Type B pancreatic cell (in vitro differentiated cells): Measurements from ENCODE around the gene TPSG1. TPM values are rescaled to one million over a fixed set of nuclear protein-coding genes. Genes with fewer than 3 reads are reported as not detected.

Source experiments
- DNase-seq: peaks from one replicate; pipeline ENCODE4 v3.0.0; 2021; ENCODE audit warnings: mixed read lengths; ENCODE audit not compliant: unreplicated experiment; ENCODE audit errors: extremely low spot score
- H3K27ac Mint-ChIP-seq: 2 replicates; pipeline ENCODE4 v1.8.0; 2021; ENCODE audit warnings: mild to moderate bottlenecking, mixed read lengths
- H3K27me3 Mint-ChIP-seq: 2 replicates; pipeline ENCODE4 v1.8.0; 2021; ENCODE audit warnings: mixed read lengths
- H3K36me3 Mint-ChIP-seq: 2 replicates; pipeline ENCODE4 v1.8.0; 2021; ENCODE audit warnings: mixed read lengths
- H3K4me1 Mint-ChIP-seq: one replicate; pipeline ENCODE4 v1.8.0; 2021; ENCODE audit warnings: mixed read lengths; ENCODE audit not compliant: unreplicated experiment
- H3K4me3 Mint-ChIP-seq: 2 replicates; pipeline ENCODE4 v1.8.0; 2021; ENCODE audit warnings: mild to moderate bottlenecking, mixed read lengths
- H3K9me3 Mint-ChIP-seq: 2 replicates; pipeline ENCODE4 v1.8.0; 2021; ENCODE audit warnings: mixed read lengths
- CTCF ChIP-seq: fragments of 200-600 bp; sonication (generic); conservative IDR thresholded peaks from 2 replicates; pipeline ENCODE4 v1.5.0; 2021; ENCODE audit warnings: antibody characterized with exemption, mild to moderate bottlenecking
- total RNA-seq: library from RNA; stranded (reverse); gene quantifications from 2 replicates; pipeline ENCODE4 v1.2.1, GENCODE V29; 2021; ENCODE audit warnings: low replicate concordance

TPSG1 gene
- total RNA-seq, 1 donor from 2014 or later: not detected

- no peak for DNase-seq
- H3K27me3 Mint-ChIP-seq: no peaks in the 10 kb centered on the region
- no peaks in the 10 kb centered on the region for H3K4me1 Mint-ChIP-seq
- H3K27ac Mint-ChIP-seq: no peak overlapping the region
- no peak for TF ChIP-seq CTCF
- H3K9me3 Mint-ChIP-seq: no peaks in the 10 kb centered on the region
- H3K4me3 Mint-ChIP-seq: no peak overlapping the region
- no peaks in the 10 kb centered on the region for H3K36me3 Mint-ChIP-seq
These were observed 16.7 kb downstream of the TPSG1 start for GRCh38 chr16:1208239-1208830.

- no peak for TF ChIP-seq CTCF
- H3K4me3 Mint-ChIP-seq: no peak overlapping the region
These were observed 18.3 kb downstream of the TPSG1 start for GRCh38 chr16:1206786-1207185.

GRCh38 chr16:1206326-1206725 is 18.7 kb downstream of the TPSG1 start:
- H3K4me3 Mint-ChIP-seq: no peak overlapping the region
- H3K36me3 Mint-ChIP-seq: no peaks in the 10 kb centered on the region
- H3K9me3 Mint-ChIP-seq: no peaks in the 10 kb centered on the region
- DNase-seq: no peak
- TF ChIP-seq CTCF: no peak
- H3K27ac Mint-ChIP-seq: no peak overlapping the region
- no peaks in the 10 kb centered on the region for H3K4me1 Mint-ChIP-seq
- no peaks in the 10 kb centered on the region for H3K27me3 Mint-ChIP-seq

More at GRCh38 chr16:1206786-1207185, 18.3 kb downstream of the TPSG1 start:
- Mint-ChIP-seq H3K27ac (no peak overlapping the region), H3K27me3 (no peaks in the 10 kb centered on the region), H3K36me3 (no peaks in the 10 kb centered on the region), H3K4me1 (no peaks in the 10 kb centered on the region), H3K9me3 (no peaks in the 10 kb centered on the region)
- no peak for DNase-seq

- peaks cover under 1% of the 10 kb centered on the region for H3K36me3 Mint-ChIP-seq
- H3K4me3 Mint-ChIP-seq: no peak overlapping the region
- no peak for DNase-seq
- TF ChIP-seq CTCF: no peak
- H3K27ac Mint-ChIP-seq: no peak overlapping the region
- H3K4me1 Mint-ChIP-seq: no peaks in the 10 kb centered on the region
- no peaks in the 10 kb centered on the region for H3K27me3 Mint-ChIP-seq
- H3K9me3 Mint-ChIP-seq: no peaks in the 10 kb centered on the region
These were observed 20.1 kb downstream of the TPSG1 start for GRCh38 chr16:1204933-1205332.

GRCh38 chr16:1202274-1202673 is 22.8 kb downstream of the TPSG1 start:
- no peak for DNase-seq
- H3K9me3 Mint-ChIP-seq: no peaks in the 10 kb centered on the region

More at GRCh38 chr16:1202274-1202673, 22.8 kb downstream of the TPSG1 start:
- H3K4me1 Mint-ChIP-seq: no peaks in the 10 kb centered on the region
- H3K27ac Mint-ChIP-seq: no peak overlapping the region
- no peak overlapping the region for H3K4me3 Mint-ChIP-seq
- peaks cover 3% of the 10 kb centered on the region for H3K36me3 Mint-ChIP-seq
- no peak for TF ChIP-seq CTCF
- no peaks in the 10 kb centered on the region for H3K27me3 Mint-ChIP-seq
